ENCODE measurements around the gene RAB4A.
"Not testable (repeated sequence)": the region's sequence is repeated elsewhere in the genome, so short reads cannot be mapped to it uniquely, and the experiment has no call there.

Gene RAB4A

DNA sequence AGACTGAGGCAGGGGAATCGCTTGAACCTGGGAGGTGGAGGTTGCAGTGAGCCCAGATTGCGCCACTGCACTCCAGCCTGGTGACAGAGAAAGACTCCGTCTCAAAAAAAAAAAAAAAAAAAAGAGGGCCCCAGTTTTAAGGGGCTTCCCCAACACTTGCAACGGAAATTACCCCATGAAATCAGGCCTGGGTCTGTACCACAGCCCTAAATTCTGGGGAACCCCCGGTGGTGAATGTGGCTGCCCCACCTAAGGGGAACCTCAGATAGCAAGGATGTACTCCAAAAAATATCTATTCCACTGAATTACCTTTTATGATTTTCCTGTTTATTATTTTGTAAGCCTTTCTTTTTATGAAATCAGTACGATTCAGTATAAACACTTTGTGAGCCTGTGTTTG, 56.9 kb downstream of the RAB4A start:
- not testable (repeated sequence) for H3K79me2 ChIP-seq (ENCODE audit: control insufficient read depth, insufficient read depth, low read length, poor library complexity); H2AK5ac ChIP-seq (ENCODE audit: low read length); H3K18ac ChIP-seq (ENCODE audit: low read length); H3K9ac ChIP-seq (ENCODE audit: low read length); DNase-seq; H2BK5ac ChIP-seq (ENCODE audit: low read depth, low read length, poor library complexity); H2BK120ac ChIP-seq (ENCODE audit: insufficient read depth, low read length, poor library complexity); H3K79me1 ChIP-seq (ENCODE audit: low read length); H3K9me3 ChIP-seq (ENCODE audit: insufficient read depth, low read depth, low read length); H3K27ac ChIP-seq (ENCODE audit: low read depth, low read length); H3K4me3 ChIP-seq (ENCODE audit: low read depth, low read length); H4K8ac ChIP-seq (ENCODE audit: low read depth, low read length); H3K4me2 ChIP-seq (ENCODE audit: low read length); H3K23ac ChIP-seq (ENCODE audit: low read length); H3K14ac ChIP-seq (ENCODE audit: low read length); H4K12ac ChIP-seq (ENCODE audit: low read depth, low read length); H4K91ac ChIP-seq (ENCODE audit: low read depth, low read length); H2AFZ ChIP-seq (ENCODE audit: insufficient read depth, low read length, poor library complexity); H3K27me3 ChIP-seq (ENCODE audit: insufficient read depth, low read length); H3K4me1 ChIP-seq (ENCODE audit: control insufficient read depth in 1 of 2, insufficient read depth in 2 of 2, low read length in 2 of 2); H2BK12ac ChIP-seq (ENCODE audit: low read length)
- peak overlapping the region; percentile 25 for H3K4ac ChIP-seq (ENCODE audit: low read depth, low read length)
- WGBS (ENCODE audit: extremely low coverage, insufficient coverage, insufficient read length) = no CpG with 5 or more reads among the region's 6 CpGs
- H3K36me3 ChIP-seq (ENCODE audit: control insufficient read depth in 1 of 2, insufficient read depth in 2 of 2, low read length in 2 of 2) = peaks cover 12 to 15% of the 10 kb centered on the region in 2 experiments

DNA sequence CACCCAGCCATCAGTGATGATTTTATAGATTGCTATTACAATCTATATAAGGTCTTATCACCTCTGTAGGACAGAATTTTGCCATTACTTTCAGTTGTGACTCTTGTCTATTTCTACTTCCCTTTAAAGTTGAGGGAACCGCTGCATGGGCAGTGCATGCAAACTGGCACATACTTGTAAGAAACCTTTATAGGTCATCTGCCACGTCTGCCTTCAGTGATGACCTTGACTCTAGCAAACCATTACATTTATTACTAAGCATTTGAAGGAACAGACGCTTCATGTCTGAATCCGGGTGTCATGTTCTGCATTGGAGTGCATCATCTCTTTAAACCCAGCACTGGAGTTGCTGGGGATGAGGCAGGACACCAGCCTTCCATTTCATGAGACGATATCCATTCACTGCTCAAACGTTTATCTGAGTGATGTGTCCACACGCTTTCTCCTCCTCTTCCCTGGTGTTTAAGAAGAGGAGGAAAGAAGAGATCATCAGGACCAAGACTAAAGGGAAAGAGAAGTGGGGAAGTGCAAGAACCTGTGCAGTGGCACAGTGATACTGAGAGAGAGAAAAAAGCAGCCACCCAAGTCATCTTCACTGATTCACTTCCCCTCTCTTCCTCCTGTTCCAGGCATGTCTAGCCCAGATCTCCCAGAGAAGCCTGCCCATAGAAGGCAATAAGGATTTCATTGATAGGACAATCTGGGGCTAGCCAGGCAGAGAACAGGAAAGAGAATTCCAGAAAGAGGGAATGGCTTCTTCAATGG, 57.9 kb downstream of the RAB4A start:
- Histone ChIP-seq H3K4me2 (ENCODE audit: low read length) (no peak overlapping the region), H3K9ac (ENCODE audit: low read length) (no peak overlapping the region), H2AFZ (ENCODE audit: insufficient read depth, low read length, poor library complexity) (no peak overlapping the region), H2BK5ac (ENCODE audit: low read depth, low read length, poor library complexity) (no peak overlapping the region), H3K14ac (ENCODE audit: low read length) (no peak overlapping the region), H3K27me3 (ENCODE audit: insufficient read depth, low read length) (no peaks in the 10 kb centered on the region), H4K8ac (ENCODE audit: low read depth, low read length) (no peak overlapping the region), H3K4me1 (ENCODE audit: control insufficient read depth in 1 of 2, insufficient read depth in 2 of 2, low read length in 2 of 2) (peaks cover 0 to 1% of the 10 kb centered on the region in 2 experiments), H3K4me3 (ENCODE audit: low read depth, low read length) (no peak overlapping the region), H3K18ac (ENCODE audit: low read length) (no peak overlapping the region), H3K23ac (ENCODE audit: low read length) (no peak overlapping the region), H3K27ac (ENCODE audit: low read depth, low read length) (no peak overlapping the region), H3K4ac (ENCODE audit: low read depth, low read length) (no peak overlapping the region), H2AK5ac (ENCODE audit: low read length) (no peak overlapping the region), H4K91ac (ENCODE audit: low read depth, low read length) (no peak overlapping the region), H3K9me3 (ENCODE audit: insufficient read depth, low read depth, low read length) (no peaks in the 10 kb centered on the region), H4K12ac (ENCODE audit: low read depth, low read length) (no peak overlapping the region), H3K36me3 (ENCODE audit: control insufficient read depth in 1 of 2, insufficient read depth in 2 of 2, low read length in 2 of 2) (peaks cover 12 to 13% of the 10 kb centered on the region in 2 experiments), H2BK12ac (ENCODE audit: low read length) (no peak overlapping the region), H3K79me1 (ENCODE audit: low read length) (no peaks in the 10 kb centered on the region), H2BK120ac (ENCODE audit: insufficient read depth, low read length, poor library complexity) (no peak overlapping the region), H3K79me2 (ENCODE audit: control insufficient read depth, insufficient read depth, low read length, poor library complexity) (no peaks in the 10 kb centered on the region)
- WGBS (ENCODE audit: extremely low coverage, insufficient coverage, insufficient read length) = no CpG with 5 or more reads among the region's 7 CpGs
- DNase-seq = no peak

DNA sequence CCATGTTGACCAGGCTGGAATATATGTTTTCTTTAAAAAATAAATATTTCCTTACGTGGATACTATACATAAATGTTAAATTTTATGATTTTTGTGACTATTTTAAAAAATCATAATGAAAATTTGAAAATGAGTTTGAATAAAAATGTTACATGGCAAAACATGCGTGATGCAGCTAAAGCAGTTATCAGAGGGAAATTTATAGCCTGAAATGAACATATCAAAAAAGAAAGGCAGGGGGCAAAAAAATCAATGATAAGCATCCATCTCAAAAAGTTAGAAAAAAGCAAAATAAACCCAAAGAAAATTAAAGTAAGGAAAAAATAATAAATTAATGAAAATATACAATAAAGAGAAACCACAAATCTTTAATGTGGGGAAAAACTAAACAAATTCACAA, 63.4 kb downstream of the RAB4A start:
- Histone ChIP-seq H3K79me2 (ENCODE audit: control insufficient read depth, insufficient read depth, low read length, poor library complexity) (peaks cover 7% of the 10 kb centered on the region), H2BK12ac (ENCODE audit: low read length) (no peak overlapping the region), H3K18ac (ENCODE audit: low read length) (no peak overlapping the region), H3K9ac (ENCODE audit: low read length) (no peak overlapping the region), H3K4ac (ENCODE audit: low read depth, low read length) (no peak overlapping the region), H3K36me3 (ENCODE audit: control insufficient read depth in 1 of 2, insufficient read depth in 2 of 2, low read length in 2 of 2) (peaks cover 0 to 11% of the 10 kb centered on the region in 2 experiments), H3K14ac (ENCODE audit: low read length) (no peak overlapping the region), H3K4me1 (ENCODE audit: control insufficient read depth in 1 of 2, insufficient read depth in 2 of 2, low read length in 2 of 2) (peaks cover 6 to 13% of the 10 kb centered on the region in 2 experiments), H3K4me3 (ENCODE audit: low read depth, low read length) (no peak overlapping the region), H3K27ac (ENCODE audit: low read depth, low read length) (no peak overlapping the region), H4K12ac (ENCODE audit: low read depth, low read length) (no peak overlapping the region), H2BK5ac (ENCODE audit: low read depth, low read length, poor library complexity) (no peak overlapping the region), H3K27me3 (ENCODE audit: insufficient read depth, low read length) (no peaks in the 10 kb centered on the region), H2AK5ac (ENCODE audit: low read length) (no peak overlapping the region), H2AFZ (ENCODE audit: insufficient read depth, low read length, poor library complexity) (no peak overlapping the region), H3K9me3 (ENCODE audit: insufficient read depth, low read depth, low read length) (no peaks in the 10 kb centered on the region), H3K4me2 (ENCODE audit: low read length) (no peak overlapping the region), H4K8ac (ENCODE audit: low read depth, low read length) (no peak overlapping the region), H4K91ac (ENCODE audit: low read depth, low read length) (no peak overlapping the region), H2BK120ac (ENCODE audit: insufficient read depth, low read length, poor library complexity) (no peak overlapping the region), H3K23ac (ENCODE audit: low read length) (no peak overlapping the region), H3K79me1 (ENCODE audit: low read length) (peaks cover 1% of the 10 kb centered on the region)
- no peak for DNase-seq
- WGBS (ENCODE audit: extremely low coverage, insufficient coverage, insufficient read length) = no CpG with 5 or more reads among the region's 2 CpGs

DNA sequence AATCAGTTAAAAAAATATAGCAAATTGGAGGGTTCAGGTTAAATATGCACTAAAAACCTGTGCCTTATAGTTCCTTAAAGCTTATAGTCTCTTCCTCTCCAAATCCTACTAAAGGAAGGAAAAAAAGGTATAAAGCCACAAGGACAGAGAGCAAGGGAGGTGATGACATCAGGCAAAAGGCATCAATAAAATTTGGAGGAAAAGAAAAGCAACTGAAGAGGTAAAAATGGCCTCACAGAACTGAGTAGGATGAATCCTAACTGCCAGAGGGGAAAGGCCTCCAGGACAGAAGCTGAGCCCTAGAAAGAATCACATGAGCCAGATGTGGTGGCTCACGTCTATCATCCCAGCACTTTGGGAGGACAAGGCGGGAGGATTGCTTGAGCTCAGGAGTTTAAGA, 63.8 kb downstream of the RAB4A start:
- no CpG with 5 or more reads among the region's 2 CpGs for WGBS (ENCODE audit: extremely low coverage, insufficient coverage, insufficient read length)
- Histone ChIP-seq H3K23ac (ENCODE audit: low read length) (no peak overlapping the region), H4K8ac (ENCODE audit: low read depth, low read length) (no peak overlapping the region), H3K4ac (ENCODE audit: low read depth, low read length) (no peak overlapping the region), H2BK5ac (ENCODE audit: low read depth, low read length, poor library complexity) (no peak overlapping the region), H4K12ac (ENCODE audit: low read depth, low read length) (no peak overlapping the region), H3K27ac (ENCODE audit: low read depth, low read length) (no peak overlapping the region), H3K9ac (ENCODE audit: low read length) (no peak overlapping the region), H3K14ac (ENCODE audit: low read length) (no peak overlapping the region), H3K79me2 (ENCODE audit: control insufficient read depth, insufficient read depth, low read length, poor library complexity) (peaks cover 7% of the 10 kb centered on the region), H2AFZ (ENCODE audit: insufficient read depth, low read length, poor library complexity) (no peak overlapping the region), H2BK120ac (ENCODE audit: insufficient read depth, low read length, poor library complexity) (no peak overlapping the region), H4K91ac (ENCODE audit: low read depth, low read length) (no peak overlapping the region), H3K4me3 (ENCODE audit: low read depth, low read length) (no peak overlapping the region), H2BK12ac (ENCODE audit: low read length) (no peak overlapping the region), H3K4me1 (ENCODE audit: control insufficient read depth in 1 of 2, insufficient read depth in 2 of 2, low read length in 2 of 2) (peaks cover 6 to 17% of the 10 kb centered on the region in 2 experiments), H3K4me2 (ENCODE audit: low read length) (no peak overlapping the region), H3K36me3 (ENCODE audit: control insufficient read depth in 1 of 2, insufficient read depth in 2 of 2, low read length in 2 of 2) (peaks cover 0 to 11% of the 10 kb centered on the region in 2 experiments), H3K9me3 (ENCODE audit: insufficient read depth, low read depth, low read length) (no peaks in the 10 kb centered on the region), H3K18ac (ENCODE audit: low read length) (no peak overlapping the region), H2AK5ac (ENCODE audit: low read length) (no peak overlapping the region), H3K79me1 (ENCODE audit: low read length) (peaks cover 1% of the 10 kb centered on the region), H3K27me3 (ENCODE audit: insufficient read depth, low read length) (no peaks in the 10 kb centered on the region)
- peak; percentile 50 to 64 for DNase-seq

Data from trophoblast cell (in vitro differentiated cells and primary cell).